SJSA1 (cell line): ENCODE measurements around the gene KIAA1328. TPM values are rescaled to one million over a fixed set of nuclear protein-coding genes. Genes with fewer than 3 reads are reported as not detected.

Source experiments
- DNase-seq, 2 experiments: peaks; one replicate each; pipeline ENCODE4 v3.0.0-alpha.2; 2015 to 2020; ENCODE audit warnings: low spot score in 2 of 2, low read depth in 1 of 2
- H3K27ac ChIP-seq: fragments of 250-450 bp; sonication (Bioruptor Pico); 2 replicates; pipeline ENCODE4 v1.5.1; 2020; ENCODE audit warnings: mild to moderate bottlenecking, moderate library complexity
- H3K27me3 ChIP-seq: fragments of 250-450 bp; sonication (Bioruptor Pico); replicated peaks from 2 replicates; pipeline ENCODE4 v1.5.1; 2020; ENCODE audit warnings: mild to moderate bottlenecking, moderate library complexity
- H3K36me3 ChIP-seq: fragments of 250-450 bp; sonication (Bioruptor Pico); 2 replicates; pipeline ENCODE4 v1.5.1; 2020; ENCODE audit warnings: mild to moderate bottlenecking
- H3K4me1 ChIP-seq: fragments of 250-450 bp; sonication (Bioruptor Pico); replicated peaks from 2 replicates; pipeline ENCODE4 v1.6.1; 2021; ENCODE audit warnings: mild to moderate bottlenecking
- H3K4me3 ChIP-seq: fragments of 250-450 bp; sonication (Bioruptor Pico); 2 replicates; pipeline ENCODE4 v1.5.1; 2020; ENCODE audit warnings: mild to moderate bottlenecking
- H3K9me3 ChIP-seq: fragments of 250-450 bp; sonication (Bioruptor Pico); replicated peaks from 2 replicates; pipeline ENCODE4 v1.5.1; 2020; ENCODE audit warnings: mild to moderate bottlenecking
- total RNA-seq: library from RNA; depleted of rRNA; stranded (reverse); fragments of >200 nt; shearing (Covaris generic); gene quantifications from 2 replicates; pipeline ENCODE4 v1.2.3, GENCODE V29; 2014; rRNA removed

The KIAA1328 gene
- total RNA-seq, result 3.9 and 7.9 TPM in 2 replicates

DNA sequence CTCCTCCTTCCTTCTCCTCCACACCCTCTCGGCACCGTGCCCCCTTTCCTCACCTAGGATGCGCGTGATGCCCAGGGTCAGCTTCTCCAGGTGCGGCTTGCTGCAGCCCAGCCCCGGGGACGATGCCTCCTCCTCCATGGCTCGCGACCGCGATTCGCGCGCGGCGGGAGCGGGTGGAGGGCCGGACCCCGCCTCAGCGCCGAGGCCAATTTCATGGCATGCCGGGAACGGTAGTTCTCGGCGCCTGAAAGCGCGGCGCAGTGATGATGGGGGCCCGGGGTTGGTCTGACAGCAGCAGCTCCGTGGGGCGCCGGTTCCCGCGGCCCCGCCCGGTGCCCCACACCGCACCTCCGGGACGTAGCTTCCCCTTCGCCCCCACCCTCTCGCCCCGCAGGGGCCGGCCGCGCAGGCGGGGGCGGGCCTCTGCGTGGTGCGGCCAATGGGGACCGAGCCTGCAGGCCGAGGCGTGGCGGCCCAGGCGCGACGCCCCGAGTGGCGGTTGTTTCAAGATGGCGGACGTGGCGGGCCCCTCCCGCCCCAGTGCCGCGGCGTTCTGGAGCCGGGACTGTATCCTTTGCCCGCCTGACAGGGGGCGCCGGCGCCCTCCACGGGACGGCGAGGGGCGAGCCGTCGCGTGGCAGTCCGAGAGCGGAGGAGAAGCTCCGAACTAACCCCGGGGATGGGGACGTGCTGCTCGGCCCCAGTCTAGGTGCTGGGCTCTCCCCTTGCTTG is at the start of gene KIAA1328, which contains the start of gene TPGS2:
Gene KIAA1328, plus strand, starts transcription at position 498 of the 732 bp plus-strand sequence. Its CDS starts 12 bp downstream, at position 510.
Gene TPGS2, minus strand, starts transcription at position 373 of the 732 bp plus-strand sequence. Its CDS starts 235 bp downstream, at position 138.
- Histone ChIP-seq H3K27me3 (no peaks in the 10 kb centered on the region), H3K4me3 (peak within 1 kb of the TSS; percentile 70), H3K27ac (peak within 1 kb of the TSS; percentile 92), H3K4me1 (peaks cover 18% of the 10 kb centered on the region), H3K36me3 (peaks cover 31% of the 10 kb centered on the region), H3K9me3 (no peaks in the 10 kb centered on the region)
- peak; percentile 87 to 94 for DNase-seq

DNA sequence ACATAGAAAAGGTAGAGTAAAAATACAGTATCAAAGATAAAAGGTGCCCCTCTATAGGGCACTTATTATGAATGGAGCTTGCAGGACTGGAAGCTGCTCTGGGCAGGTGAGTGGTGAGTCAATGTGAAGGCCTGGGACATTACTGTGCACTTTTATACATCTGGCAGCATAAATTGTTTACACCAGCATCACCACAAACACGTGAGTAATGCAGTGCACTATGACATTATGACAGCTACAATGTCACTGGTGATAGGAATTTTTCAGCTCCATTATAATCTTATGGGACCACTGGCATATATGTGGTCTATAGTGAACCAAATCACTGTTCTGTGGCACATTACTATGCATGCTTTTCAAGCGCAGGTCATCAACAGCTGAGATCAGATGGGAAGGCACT is 48.2 kb upstream of the KIAA1328 start:
- no peaks in the 10 kb centered on the region for H3K27me3 ChIP-seq
- 0 out of 2 replicates have a peak overlapping the region, but pooled peaks have one; percentile 24 for H3K27ac ChIP-seq
- H3K36me3 ChIP-seq, result no peaks in the 10 kb centered on the region; the same call in 1 of the 2 replicates
- DNase-seq, result peak in 1 of 2 experiments; percentile 20
- peaks cover 9% of the 10 kb centered on the region for H3K4me1 ChIP-seq
- no peaks in the 10 kb centered on the region for H3K9me3 ChIP-seq
- H3K4me3 ChIP-seq, result no peak overlapping the region

DNA sequence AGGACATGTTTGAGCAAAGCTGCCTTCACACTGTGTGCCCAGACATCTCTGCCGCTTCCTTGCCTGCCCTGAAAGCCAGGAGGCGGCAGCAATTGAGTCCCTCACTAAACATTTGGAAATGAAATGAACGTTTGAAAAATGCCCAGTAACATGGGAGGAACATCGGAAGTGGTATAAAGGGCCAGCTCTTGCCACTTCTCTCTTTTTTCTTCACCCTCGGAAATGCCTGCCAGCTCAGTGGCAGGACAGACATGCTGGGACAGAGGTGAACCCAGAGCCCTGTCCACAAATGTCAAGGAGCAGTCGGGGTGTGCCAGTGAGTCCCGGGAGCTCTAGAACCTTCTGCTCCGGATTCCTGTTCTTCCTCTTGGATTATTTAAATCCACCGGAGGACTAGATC is 46.2 kb upstream of the KIAA1328 start:
- Histone ChIP-seq H3K9me3 (no peaks in the 10 kb centered on the region), H3K27ac (no peak overlapping the region), H3K4me1 (peaks cover 11% of the 10 kb centered on the region), H3K36me3 (no peaks in the 10 kb centered on the region; the same call in none of the 2 replicates), H3K27me3 (no peaks in the 10 kb centered on the region), H3K4me3 (no peak overlapping the region)
- no peak for DNase-seq

DNA sequence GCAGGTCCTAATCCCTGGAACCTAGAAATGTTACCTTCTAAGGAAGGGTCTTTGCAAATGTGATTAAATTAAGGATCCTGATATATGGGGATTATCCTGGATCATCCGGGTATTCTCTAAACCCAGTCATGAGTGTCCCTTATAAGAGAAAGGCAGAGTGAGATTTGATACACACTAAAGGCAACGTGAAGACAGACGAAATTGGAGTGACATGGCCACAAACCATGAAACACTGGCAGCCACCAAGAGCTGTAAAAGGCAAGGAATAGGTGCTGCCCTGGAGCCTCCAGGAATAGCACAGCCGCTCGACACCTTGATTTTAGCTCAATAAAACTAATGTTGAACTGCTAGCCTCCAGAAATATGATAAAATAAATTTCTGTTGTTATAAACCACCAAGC is 45.1 kb upstream of the KIAA1328 start:
- peaks cover 8% of the 10 kb centered on the region for H3K36me3 ChIP-seq
- H3K27ac ChIP-seq, result no peak overlapping the region
- DNase-seq, result no peak
- no peak overlapping the region for H3K4me3 ChIP-seq
- peaks cover 11% of the 10 kb centered on the region for H3K4me1 ChIP-seq
- no peaks in the 10 kb centered on the region for H3K27me3 ChIP-seq
- no peaks in the 10 kb centered on the region for H3K9me3 ChIP-seq

DNA sequence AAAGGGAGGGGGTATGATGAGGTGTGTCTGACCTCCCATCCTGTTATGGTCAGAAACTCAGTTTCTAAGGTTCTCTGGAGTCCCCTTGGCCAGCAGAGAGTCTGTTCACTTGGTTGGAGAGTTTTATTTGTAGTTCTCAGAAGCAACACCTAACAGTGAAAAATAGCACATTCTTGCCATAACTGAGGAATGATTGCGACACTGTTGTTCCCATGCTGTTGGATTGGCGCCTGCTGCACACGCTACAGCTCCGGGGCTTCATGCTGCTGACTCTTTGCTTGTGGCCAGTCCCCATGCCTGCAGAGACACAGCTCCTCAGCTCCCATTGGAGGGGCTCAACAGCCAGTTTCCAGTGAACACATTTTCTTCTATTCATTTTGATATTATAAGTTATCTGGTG is 42.2 kb upstream of the KIAA1328 start:
- H3K27ac ChIP-seq, result no peak overlapping the region
- H3K27me3 ChIP-seq, result no peaks in the 10 kb centered on the region
- no peaks in the 10 kb centered on the region for H3K9me3 ChIP-seq
- H3K4me1 ChIP-seq, result 0 out of 2 replicates have a peak, but pooled peaks cover 3% of the 10 kb centered on the region
- H3K4me3 ChIP-seq, result no peak overlapping the region
- peaks cover 22% of the 10 kb centered on the region for H3K36me3 ChIP-seq
- DNase-seq, result peak in 1 of 2 experiments; percentile 30

DNA sequence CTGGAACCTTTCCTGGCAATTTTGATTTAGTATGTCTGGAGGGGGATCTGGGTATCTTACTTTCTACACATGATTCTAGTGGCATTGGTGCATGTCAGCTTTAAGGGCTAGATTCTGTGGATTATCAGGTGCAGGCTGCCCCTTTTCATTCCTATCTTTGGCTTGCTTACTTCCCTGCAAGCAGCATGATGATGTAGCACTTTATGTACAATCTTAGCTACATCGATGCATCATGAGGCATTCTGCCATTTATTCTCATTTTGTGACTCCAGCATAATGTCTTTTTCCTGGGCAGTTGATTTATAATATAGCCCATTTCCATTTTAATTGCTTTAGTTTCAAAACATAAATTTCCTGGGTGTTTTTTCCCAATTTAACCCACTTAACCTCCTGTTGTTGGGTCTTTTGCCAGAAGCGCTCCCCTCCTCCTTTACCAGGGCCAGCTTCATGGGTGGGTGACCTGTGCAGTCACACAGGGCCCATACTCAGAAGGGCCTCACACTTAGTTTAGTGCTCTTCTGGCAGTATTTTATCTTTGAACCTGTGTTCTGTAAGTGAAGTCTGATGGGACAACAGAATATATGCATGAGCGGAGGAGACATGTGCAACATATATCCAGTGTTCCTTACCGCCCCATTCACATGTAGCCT is 36.2 kb upstream of the KIAA1328 start:
- Histone ChIP-seq H3K4me1 (no peaks in the 10 kb centered on the region), H3K27me3 (no peaks in the 10 kb centered on the region), H3K27ac (no peak overlapping the region), H3K36me3 (peaks cover 68% of the 10 kb centered on the region), H3K4me3 (no peak overlapping the region), H3K9me3 (no peaks in the 10 kb centered on the region)
- DNase-seq, result no peak

DNA sequence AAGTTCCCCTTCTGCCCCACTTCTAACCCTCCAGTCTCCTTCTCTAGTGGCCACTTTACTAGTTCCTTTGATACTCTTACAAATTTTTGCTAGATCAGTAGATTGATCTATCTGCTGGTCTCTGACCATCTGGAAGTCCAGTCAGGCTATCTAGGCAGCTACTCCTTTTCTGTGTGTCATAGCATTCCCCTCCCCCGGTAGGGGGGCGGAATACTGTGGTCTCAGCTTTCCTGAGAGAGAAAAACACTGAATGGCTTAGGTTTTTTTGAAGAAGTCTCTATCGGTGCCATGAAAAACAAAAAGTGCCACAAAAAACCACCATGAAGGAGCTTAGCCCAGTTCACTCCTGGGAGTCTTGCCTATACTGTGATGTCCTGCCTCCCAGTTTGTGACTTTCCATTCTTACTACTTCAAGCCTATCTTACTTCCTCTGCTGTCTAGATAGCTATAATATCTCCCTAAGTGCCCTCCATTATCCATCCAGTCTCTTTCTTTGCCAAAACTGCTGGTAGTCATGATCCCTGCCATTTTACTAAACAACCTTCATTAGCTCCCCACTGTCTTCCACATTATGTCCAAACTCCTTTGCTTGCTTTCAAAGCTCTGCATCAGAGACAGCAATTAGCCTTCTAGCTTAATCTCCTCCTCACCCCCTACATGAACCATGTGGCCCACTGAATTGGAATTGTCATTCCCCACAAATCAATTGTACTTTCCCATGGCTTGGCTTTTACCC is 30.0 kb upstream of the KIAA1328 start:
- DNase-seq, result no peak
- Histone ChIP-seq H3K36me3 (peaks cover 83% of the 10 kb centered on the region), H3K27me3 (no peaks in the 10 kb centered on the region), H3K9me3 (no peaks in the 10 kb centered on the region), H3K4me3 (no peak overlapping the region), H3K27ac (no peak overlapping the region), H3K4me1 (no peaks in the 10 kb centered on the region)

DNA sequence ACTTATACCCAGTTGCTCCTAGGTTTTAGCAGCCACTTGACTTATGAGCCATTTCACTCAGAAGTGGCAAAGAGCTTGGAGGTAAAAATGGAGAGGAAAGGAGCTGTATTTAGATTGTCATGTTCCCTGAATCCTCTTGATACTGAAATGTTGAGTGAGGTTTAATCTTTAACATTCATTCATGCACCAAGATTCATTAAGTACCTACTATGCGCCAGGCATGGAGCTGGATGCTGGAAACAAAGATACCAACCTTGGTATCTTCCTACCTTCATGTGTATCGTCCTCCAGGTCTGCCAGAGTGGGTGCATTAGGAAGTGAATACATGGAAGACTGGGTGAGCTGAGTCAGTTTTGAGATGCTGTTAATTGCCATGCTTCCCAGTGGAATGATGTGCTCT is 23.8 kb upstream of the KIAA1328 start:
- no peak for DNase-seq
- Histone ChIP-seq H3K36me3 (peaks cover 82% of the 10 kb centered on the region), H3K4me3 (no peak overlapping the region), H3K27me3 (no peaks in the 10 kb centered on the region), H3K9me3 (no peaks in the 10 kb centered on the region), H3K27ac (no peak overlapping the region), H3K4me1 (peaks cover 5% of the 10 kb centered on the region; the same call in 1 of the 2 replicates)

DNA sequence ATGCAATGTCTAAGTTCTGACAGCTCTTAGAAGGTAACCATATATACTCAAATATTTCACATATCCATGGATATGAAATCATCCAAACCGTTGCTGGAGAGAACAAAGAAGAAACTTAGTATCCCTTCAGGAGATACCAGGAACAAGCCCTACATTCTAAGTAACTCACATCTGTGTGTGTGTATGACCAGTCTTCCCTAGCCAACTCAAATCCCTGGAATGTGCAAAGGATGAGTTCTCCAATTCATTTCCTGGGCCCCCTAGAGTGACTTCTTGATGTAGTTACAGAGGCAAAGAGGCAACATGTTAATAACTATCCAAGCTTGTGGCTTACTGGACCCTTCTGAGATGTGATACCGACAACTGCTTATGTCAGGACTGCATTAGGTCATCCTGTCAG is 20.2 kb upstream of the KIAA1328 start:
- no peak for DNase-seq
- Histone ChIP-seq H3K4me1 (peaks cover 5% of the 10 kb centered on the region; the same call in 1 of the 2 replicates), H3K27ac (no peak overlapping the region), H3K4me3 (no peak overlapping the region), H3K27me3 (no peaks in the 10 kb centered on the region), H3K36me3 (peaks cover 82% of the 10 kb centered on the region), H3K9me3 (no peaks in the 10 kb centered on the region)

DNA sequence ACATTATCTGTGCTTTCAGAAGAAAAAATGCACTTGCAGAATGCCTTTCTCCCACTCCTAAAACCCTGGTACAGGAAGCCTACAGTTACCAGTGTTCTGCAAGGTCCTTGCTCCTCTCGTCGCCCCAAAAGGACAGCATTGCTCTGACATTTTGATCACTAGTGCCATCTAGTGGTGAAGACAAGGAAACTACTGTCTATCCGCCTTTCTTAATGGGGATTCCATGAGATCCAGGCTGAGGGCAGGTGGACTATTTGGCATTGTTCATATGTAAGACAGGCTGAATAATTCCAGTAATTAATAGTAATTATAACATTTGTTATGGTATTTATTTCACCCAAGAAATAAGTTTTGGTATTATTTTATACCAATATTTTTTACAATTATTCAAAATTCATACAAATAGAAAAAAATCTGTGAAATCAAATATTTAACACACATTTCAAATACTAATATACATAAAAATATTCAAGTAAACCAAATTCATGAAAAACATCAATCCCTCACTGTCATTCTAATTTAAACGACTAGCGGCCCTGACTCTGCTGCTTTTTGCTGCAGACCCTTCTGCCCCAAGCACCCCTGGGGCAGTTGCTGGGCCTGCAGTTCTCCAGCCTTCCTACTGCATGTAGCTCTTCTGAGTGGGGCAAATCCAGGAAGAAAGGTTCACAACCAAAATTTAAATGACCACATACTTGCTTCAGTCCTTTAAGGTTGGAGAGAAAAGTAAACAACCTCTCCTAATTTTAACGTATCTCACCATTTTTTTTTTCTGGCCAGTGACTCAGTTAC is 19.1 kb upstream of the KIAA1328 start:
- Histone ChIP-seq H3K27ac (no peak overlapping the region), H3K9me3 (no peaks in the 10 kb centered on the region), H3K36me3 (peaks cover 80% of the 10 kb centered on the region), H3K27me3 (no peaks in the 10 kb centered on the region), H3K4me1 (peaks cover 5% of the 10 kb centered on the region; the same call in 1 of the 2 replicates), H3K4me3 (no peak overlapping the region)
- peak; percentile 33 to 44 for DNase-seq

DNA sequence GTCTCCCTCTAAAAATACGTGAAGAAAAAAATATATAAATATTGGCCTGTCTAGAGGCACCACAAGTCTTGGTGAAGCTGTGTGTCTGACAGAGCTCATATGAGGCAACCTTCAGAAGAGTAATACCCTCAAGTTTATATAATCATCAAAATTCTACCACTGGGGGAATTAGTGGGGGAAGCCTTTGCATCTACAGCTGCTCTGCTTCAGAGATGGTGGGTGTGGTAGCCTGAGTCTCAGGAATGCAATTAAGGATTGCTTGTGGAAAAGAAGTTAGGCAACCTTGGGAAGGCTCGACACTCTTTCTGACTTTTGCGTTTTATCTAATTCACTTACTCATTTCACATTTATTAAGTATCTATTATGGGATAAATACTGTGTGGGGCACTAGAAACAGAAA is 17.5 kb upstream of the KIAA1328 start:
- H3K9me3 ChIP-seq, result no peaks in the 10 kb centered on the region
- no peak for DNase-seq
- H3K4me1 ChIP-seq, result peaks cover 5% of the 10 kb centered on the region; the same call in 1 of the 2 replicates
- no peak overlapping the region for H3K27ac ChIP-seq
- H3K36me3 ChIP-seq, result peaks cover 77% of the 10 kb centered on the region
- no peak overlapping the region for H3K4me3 ChIP-seq
- H3K27me3 ChIP-seq, result no peaks in the 10 kb centered on the region

DNA sequence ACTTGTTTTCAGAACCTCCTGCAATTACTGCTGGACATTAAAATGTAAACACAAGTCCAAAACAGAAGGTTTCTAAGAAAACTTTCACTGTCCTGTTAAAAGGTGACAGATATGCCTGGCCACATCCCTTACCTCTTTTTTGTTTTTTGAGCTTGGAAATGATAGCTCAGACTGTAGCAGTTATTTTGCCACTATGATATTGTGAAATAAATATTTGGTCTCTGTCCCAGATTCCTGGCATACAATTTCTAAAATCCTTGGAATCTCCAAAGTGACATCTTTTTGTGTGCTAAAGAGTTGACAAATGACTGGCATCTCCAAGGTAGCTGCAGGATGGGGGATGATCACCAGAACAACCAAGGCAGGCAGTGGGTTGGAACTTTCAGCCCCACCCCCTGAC is 17.0 kb upstream of the KIAA1328 start:
- H3K4me3 ChIP-seq, result no peak overlapping the region
- DNase-seq, result no peak
- H3K36me3 ChIP-seq, result peaks cover 79% of the 10 kb centered on the region
- peaks cover 5% of the 10 kb centered on the region; the same call in 1 of the 2 replicates for H3K4me1 ChIP-seq
- no peaks in the 10 kb centered on the region for H3K9me3 ChIP-seq
- no peak overlapping the region for H3K27ac ChIP-seq
- H3K27me3 ChIP-seq, result no peaks in the 10 kb centered on the region

DNA sequence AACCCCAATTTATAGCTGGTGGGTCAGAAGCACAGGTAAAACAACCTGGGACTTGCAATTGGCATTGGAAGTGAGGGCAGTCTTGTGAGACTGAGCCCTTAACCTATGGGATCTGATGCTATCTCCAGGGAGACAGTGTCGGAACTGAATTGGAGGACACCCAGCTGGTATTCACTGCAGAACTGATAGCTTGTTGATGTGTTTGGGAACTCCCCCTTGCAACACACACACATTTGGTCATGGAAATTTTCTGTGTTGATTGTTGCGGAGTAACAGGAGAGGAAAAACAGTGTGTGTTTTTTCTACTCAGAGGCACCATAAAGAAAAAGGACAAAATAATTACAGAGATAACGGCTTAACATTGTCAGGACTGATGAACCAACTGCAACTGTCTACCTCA is 16.2 kb upstream of the KIAA1328 start:
- Histone ChIP-seq H3K4me3 (no peak overlapping the region), H3K9me3 (no peaks in the 10 kb centered on the region), H3K36me3 (peaks cover 77% of the 10 kb centered on the region), H3K4me1 (peaks cover 5% of the 10 kb centered on the region; the same call in 1 of the 2 replicates), H3K27ac (no peak overlapping the region), H3K27me3 (no peaks in the 10 kb centered on the region)
- DNase-seq, result no peak
